Measurements from ENCODE around the gene WWC1.
A peak's percentile ranks its signal among the peaks of the same experiment; 100 is the strongest.
"Not testable (repeated sequence)": the region's sequence is repeated elsewhere in the genome, so short reads cannot be mapped to it uniquely, and the experiment has no call there.

WWC1 gene

GRCh38 chr5:168413062-168413461, 121.6 kb downstream of the WWC1 start:
- no peak for DNase-seq (ENCODE audit: low read depth)

- no peak for DNase-seq (ENCODE audit: low read depth)
These were observed 122.2 kb downstream of the WWC1 start for GRCh38 chr5:168413596-168413995.

- DNase-seq (ENCODE audit: low read depth): no peak
These were observed 124.0 kb downstream of the WWC1 start for GRCh38 chr5:168415401-168415800.

- no peak for DNase-seq (ENCODE audit: low read depth)
These were observed 124.5 kb downstream of the WWC1 start for GRCh38 chr5:168415971-168416370.

- peak; percentile 17 for DNase-seq (ENCODE audit: low read depth)
These were observed 126.4 kb downstream of the WWC1 start for GRCh38 chr5:168417731-168418429.

GRCh38 chr5:168420461-168420860, 129.0 kb downstream of the WWC1 start:
- no peak for DNase-seq (ENCODE audit: low read depth)

GRCh38 chr5:168422431-168422830, 131.0 kb downstream of the WWC1 start:
- peak; percentile 41 for DNase-seq (ENCODE audit: low read depth)

GRCh38 chr5:168423478-168423877, 132.0 kb downstream of the WWC1 start:
- no peak for DNase-seq (ENCODE audit: low read depth)

GRCh38 chr5:168423971-168424370, 132.5 kb downstream of the WWC1 start:
- DNase-seq (ENCODE audit: low read depth): no peak

DNA sequence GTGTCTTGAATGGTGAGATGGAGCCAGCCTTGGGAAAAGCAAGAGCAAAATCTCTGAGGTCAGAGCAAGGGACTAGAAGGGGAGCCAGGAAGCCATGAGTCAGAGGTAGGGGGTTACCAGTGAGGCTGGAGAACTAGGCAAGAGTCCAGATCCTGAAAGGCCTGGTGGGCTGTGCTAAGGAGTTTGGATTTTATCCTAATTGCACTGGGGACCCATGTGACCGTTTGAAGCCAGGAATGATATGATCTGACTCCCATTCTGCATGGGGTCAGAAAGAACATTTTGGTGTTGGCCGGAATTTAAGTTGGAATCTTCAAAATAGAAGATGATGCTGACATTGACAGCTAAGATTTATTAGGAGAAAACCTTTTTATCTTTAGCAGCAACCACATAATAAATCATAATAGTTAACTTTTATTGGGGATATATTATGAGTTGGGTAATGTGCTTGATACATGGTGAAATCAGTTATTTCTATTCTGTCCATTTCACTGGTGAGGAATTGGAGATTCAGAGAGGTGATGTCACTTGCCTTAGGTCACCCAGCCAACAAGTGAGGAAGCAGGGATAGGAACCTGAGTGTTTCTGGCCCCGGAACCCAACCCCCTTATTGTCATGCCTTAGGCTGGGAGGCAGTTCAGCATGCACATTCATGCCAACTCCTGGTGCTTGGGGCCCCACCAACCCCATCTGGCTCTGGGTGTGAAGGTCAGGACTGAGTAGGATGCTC, 133.3 kb downstream of the WWC1 start:
- peak; percentile 62 for DNase-seq (ENCODE audit: low read depth)

- no peak for DNase-seq (ENCODE audit: low read depth)
These were observed 134.8 kb downstream of the WWC1 start for GRCh38 chr5:168426007-168426863.

DNA sequence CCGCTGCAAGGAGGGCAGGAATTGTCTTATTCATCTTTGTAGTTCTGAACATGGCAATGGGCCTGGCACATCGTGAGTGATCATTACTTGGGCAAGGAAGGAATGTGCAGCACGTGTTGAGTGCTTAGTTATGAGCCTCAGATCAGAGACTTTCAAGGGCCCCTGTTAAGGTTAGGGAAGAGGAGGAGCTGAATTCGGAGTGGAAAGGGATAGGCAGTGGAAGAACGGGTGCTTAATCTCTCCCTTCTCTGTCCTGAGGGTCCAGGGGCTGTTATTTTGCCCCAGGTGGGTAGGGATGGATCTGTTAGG, 135.4 kb downstream of the WWC1 start:
- DNase-seq (ENCODE audit: low read depth): no peak

DNA sequence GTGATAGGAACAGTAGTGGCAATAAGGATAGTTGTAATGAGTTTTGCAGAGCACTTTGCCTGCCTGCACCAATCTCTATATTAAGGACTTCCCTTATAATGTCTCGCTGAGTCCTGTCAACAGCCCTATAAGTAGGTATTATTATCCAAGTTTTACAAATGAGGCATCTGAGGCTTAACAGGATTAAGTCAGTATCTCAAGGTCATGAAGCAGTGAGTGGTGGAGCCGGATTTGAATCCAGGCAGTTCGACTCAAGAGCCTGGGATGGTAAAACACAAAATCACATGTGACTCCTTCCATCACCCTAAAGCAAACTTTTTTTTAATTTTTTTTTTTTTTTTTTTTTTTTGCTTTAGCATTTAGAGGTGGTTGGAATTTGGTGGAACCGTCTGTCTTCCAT, 135.8 kb downstream of the WWC1 start:
- no peak for DNase-seq (ENCODE audit: low read depth)

DNA sequence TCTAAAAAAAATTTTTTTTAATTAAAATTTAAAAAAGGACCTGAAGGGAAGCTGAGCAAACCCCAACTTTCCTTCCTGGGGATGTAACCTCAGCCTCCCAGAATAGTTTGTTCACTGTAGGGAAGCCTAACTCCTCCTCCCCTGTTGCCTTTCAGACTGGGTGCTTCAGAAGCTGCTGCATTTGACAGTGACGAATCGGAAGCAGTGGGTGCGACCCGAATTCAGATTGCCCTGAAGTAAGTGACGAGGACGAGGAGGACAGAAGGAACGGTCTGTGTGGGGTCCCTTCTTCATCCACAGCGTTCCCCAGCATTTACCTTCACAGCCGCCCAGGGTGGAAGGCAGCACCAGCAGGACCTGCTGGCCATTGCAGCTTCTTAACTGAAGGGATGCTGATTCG, 137.1 kb downstream of the WWC1 start:
- no peak for DNase-seq (ENCODE audit: low read depth)

GRCh38 chr5:168430296-168430695, 138.9 kb downstream of the WWC1 start:
- no peak for DNase-seq (ENCODE audit: low read depth)

DNA sequence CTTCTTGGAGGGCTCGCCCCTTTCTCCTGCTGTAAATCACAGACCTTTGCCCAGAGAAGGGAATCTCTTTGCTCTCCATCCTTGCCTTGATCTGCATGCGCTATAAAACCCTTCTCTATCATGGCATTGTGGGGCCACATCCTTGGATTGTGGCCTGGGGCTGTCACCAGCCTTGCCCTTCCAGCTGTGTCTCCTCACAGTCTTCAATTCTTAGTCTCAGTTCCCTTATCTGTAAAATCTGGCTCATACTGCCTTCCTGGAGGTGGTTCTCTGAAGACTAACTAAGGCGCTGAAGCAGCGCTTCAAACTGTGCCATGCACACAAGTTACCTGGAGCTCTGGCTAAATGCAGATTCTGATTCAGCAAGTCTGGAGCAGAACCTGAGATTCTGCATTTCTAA, 141.5 kb downstream of the WWC1 start:
- DNase-seq (ENCODE audit: low read depth): no peak

- no peak for DNase-seq (ENCODE audit: low read depth)
These were observed 142.6 kb downstream of the WWC1 start for GRCh38 chr5:168434001-168434400.

DNA sequence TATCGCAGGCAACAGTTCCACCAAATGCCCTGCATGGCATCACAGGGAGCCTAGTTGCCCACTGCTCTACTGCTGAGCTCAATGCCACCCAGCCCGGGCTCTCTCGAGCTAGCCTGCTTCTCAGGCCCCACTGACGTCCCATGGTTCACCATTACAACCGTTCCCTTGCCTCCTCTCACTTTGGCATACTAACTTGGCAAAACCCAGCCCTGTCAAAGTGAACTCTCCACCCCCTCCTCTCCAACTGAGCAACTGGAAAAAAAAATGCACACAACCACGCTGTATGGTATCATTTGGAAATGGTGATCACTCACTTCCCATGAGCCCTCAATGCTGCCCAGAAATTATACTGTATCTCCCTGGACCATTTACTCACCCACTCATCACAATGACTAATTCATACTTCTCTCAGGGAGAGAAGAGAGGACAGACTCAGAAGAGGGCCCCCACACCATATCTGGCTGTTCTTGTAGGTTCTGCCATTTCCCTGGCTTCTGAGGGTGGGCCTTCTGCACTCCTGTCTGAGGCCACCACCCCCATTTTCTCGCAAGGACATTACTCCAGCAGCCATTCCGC, 143.4 kb downstream of the WWC1 start:
- peak; percentile 58 for DNase-seq (ENCODE audit: low read depth)

GRCh38 chr5:168435340-168435739, 143.9 kb downstream of the WWC1 start:
- not testable (repeated sequence) for DNase-seq (ENCODE audit: low read depth)

GRCh38 chr5:168438349-168438748, 146.9 kb downstream of the WWC1 start:
- peak; percentile 48 for DNase-seq (ENCODE audit: low read depth)

DNA sequence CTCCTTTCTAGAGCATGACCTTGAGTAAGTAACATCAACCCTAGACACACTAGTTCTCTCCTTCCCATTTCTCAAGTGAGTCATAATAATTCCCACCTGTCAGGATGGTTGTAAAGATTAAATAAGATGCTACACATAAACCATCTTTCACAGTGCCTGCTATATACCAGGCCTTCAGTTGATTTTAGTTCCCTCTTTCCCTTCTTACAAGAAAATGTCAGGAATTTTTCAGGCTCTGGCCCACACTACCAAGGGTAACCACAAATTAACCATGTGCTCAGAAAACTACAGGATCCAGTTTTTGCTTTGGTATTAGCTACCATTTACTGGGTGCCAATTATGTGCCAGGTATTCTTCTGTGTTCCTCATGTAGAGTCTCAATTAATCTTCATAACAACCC, 152.1 kb downstream of the WWC1 start:
- DNase-seq (ENCODE audit: low read depth): no peak

GRCh38 chr5:168443950-168444700, 152.7 kb downstream of the WWC1 start:
- no peak for DNase-seq (ENCODE audit: low read depth)
